Posterior cingulate gyrus (tissue), 11 donors: ENCODE results near the gene BASP1.
"Not testable (repeated sequence)": the region's sequence is repeated elsewhere in the genome, so short reads cannot be mapped to it uniquely, and the experiment has no call there.

Experiments
- DNase-seq, 10 donors: peaks; one replicate each; pipeline versions ENCODE4 v3.0.0 to v3.0.0-alpha.2; 2020 to 2021; ENCODE audit warnings: mixed read lengths in 3 of 10
- intact Hi-C: fragments of 100-400 bp; cut with DNase I; formaldehyde crosslinking; loops from one replicate; pipeline ENCODE4 v1.15.1; 2023

The BASP1 gene

DNA sequence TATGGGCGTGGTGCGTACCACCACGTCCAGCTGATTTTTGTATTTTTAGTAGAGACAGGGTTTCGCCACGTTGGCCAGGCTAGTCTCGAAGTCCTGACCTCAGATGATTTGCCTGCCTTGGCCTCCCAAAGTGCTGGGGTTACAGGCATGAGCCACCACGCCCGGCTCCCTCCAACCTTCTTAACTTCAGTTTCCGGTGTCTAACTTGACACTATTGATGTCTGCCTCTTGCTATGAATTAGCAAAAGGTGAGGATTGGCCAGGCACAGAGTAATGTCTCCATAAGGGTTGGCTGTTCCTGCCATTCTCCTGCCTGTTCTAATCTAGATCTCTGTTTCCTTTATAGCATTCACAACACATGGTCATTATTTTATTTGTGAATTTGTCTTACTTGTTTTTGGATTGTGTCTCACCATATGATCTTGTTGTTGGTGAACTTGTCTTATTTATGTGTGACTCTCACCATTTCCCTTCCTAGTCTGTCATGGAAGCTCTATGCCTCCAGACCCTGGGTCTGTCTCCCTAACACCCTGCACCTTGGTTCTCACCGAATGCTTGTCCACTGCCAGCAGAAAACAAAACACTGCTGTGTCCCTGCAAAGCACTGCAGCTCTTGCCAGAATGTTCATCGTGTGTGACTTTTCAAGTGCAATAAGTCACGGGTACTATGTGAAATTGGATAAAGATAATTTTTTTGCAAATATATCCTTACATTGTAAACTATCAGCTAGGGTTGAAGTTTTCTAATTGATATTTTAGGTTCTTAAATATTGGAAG, 26.0 kb downstream of the BASP1 start:
- intact Hi-C loops, result no loop called here
- peak in 1 of 10 donors; percentile 57 for DNase-seq

GRCh38 chr5:17249029-17249634, 31.7 kb downstream of the BASP1 start:
- peak in 1 of 10 donors; percentile 49 for DNase-seq
- intact Hi-C loops, result no loop called here

GRCh38 chr5:17249841-17250240, 32.4 kb downstream of the BASP1 start:
- intact Hi-C loops, DNase-seq: not testable (repeated sequence)

- no peak for DNase-seq
- intact Hi-C loops, result no loop called here
These were observed 35.1 kb downstream of the BASP1 start for GRCh38 chr5:17252543-17252942.

DNA sequence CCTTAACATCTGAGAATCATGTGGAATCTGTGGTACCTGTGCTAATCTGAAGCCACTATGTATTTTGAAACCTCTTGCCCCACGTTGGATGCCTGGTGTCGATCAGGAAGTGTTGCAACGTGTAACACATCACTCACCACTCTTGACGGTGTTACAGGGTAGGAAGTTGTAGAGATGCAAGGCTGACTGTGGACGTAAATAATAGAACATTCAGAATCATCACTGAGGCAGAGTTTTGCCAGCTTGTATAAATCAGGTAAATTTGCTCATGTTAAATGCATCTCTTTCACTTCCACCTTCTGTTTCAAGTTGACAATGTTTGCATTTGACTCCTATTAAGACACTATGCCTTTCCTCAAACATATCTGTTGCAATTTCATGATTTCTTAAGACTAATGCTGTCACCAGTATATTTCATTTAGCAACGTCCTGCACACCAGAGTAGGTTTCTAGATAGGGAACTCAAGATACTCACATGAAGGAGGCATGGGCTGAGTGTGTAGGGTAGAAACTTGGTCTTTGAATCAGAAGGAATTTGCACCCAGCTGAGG, 38.1 kb downstream of the BASP1 start:
- intact Hi-C loops, result no loop called here
- DNase-seq, result no peak

- DNase-seq, result no peak
- intact Hi-C loops, result no loop called here
These were observed 38.7 kb downstream of the BASP1 start for GRCh38 chr5:17256171-17256570.

- DNase-seq, result no peak
- intact Hi-C loops, result no loop called here
These were observed 39.4 kb downstream of the BASP1 start for GRCh38 chr5:17256839-17257238.

DNA sequence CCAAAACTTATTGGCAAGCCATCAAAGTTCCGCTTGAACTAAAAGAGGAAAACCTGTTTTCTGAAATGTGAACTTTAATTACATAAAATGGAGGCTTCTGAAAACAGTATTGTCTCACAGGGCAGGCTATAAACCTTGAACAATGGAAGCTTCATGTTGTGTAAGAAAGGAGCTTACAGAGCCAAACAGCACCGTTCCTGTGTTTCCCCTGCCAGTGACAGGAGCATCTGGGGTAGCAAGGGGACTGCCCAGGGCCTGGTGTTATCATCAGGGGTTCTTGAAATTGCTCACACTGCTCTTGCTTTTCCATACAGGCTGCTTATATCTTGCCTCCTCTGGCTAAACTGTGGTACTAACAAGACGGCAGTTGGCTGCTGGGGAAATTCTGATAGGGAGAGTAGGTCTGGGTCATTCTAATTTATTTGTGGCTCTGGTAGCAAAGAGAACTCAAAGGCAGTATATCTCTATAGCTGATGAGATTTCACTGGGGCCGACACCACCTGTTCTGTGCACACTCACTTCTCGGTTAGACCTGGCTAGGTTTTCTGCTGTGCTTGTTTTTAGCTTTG, 40.4 kb downstream of the BASP1 start:
- no peak for DNase-seq
- intact Hi-C loops, result no loop called here

GRCh38 chr5:17258431-17258830, 41.0 kb downstream of the BASP1 start:
- DNase-seq, result no peak
- intact Hi-C loops, result no loop called here

DNA sequence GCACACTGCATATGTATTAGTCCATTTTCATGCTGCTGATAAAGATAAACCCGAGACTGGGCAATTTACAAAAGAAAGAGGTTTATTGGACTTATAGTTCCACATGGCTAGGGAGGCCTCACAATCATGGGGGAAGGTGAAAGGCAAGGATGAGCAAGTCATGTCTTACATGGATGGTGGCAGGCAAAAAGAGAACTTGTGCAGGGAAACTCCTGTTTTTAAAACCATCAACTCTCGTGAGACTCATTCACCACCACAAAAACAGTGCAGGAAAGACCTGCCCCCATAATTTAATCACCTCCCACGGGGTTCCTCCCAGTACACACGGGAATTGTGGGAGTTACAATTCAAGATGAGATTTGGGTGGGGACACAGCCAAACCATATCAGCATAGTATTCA, 41.6 kb downstream of the BASP1 start:
- DNase-seq, intact Hi-C loops: not testable (repeated sequence)

GRCh38 chr5:17259630-17260257, 42.3 kb downstream of the BASP1 start:
- DNase-seq, result no peak
- intact Hi-C loops, result no loop called here

DNA sequence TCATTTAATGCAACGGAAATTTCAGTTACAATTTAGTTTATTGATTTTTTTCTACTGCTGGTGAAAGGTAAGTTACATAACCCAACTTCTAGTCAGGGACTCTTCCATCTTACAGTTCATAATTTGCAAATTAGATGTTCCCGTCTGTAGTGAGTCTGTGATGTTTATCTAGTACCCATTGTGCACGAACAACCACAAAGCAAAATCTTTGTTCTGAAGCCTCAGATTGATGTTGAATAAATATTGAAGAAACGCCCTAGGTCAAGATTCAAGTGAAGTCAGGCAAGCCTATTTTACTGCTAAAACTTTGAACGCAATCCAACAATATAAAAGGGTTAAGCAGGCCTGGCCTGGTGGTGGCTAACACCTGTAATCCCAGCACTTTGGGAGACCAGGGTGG, 43.1 kb downstream of the BASP1 start:
- intact Hi-C loops, result no loop called here
- no peak for DNase-seq

GRCh38 chr5:17261075-17261474, 43.6 kb downstream of the BASP1 start:
- DNase-seq, result no peak
- intact Hi-C loops, result no loop called here

DNA sequence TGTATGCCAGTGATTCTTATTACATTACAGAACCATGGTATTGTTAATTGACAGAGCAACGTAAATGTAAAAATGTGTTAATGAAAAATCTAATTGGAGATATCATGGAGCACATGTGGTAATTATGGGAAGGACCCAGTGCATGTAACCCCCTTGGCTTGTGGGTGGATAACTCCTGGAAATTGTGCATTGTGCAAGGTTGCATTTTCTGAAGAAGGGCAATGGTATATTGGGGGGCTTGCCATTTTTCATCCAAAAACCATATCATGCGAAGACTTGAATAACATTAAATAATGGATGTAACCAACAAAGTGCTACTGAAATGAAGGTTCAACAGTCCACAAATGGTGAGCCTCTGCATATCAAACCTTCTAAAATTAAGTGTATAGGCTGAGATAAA, 47.6 kb downstream of the BASP1 start:
- no peak for DNase-seq
- intact Hi-C loops, result no loop called here

DNA sequence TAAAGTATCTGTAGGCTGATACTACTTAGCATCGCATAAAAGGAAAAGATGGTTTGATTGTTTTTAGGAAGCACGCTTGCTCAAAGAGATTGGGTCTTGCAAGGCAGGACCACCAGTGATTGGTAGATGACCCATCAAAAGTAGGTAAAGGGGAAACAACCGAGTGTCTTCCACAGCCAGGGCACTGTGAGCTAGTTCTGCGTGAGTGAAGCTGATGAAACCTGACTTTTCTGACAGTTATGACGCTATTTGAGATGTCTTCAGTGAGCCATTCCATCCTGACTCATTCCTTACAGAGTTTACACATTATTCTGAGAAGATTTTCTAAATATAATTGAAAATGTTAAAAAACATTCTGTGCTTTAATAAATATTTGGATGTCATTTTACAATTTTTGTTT, 49.7 kb downstream of the BASP1 start:
- DNase-seq, result no peak
- intact Hi-C loops, result no loop called here

GRCh38 chr5:17269201-17269600, 51.8 kb downstream of the BASP1 start:
- intact Hi-C loops, result no loop called here
- no peak for DNase-seq

- no peak for DNase-seq
- intact Hi-C loops, result no loop called here
These were observed 54.7 kb downstream of the BASP1 start for GRCh38 chr5:17272111-17272510.

DNA sequence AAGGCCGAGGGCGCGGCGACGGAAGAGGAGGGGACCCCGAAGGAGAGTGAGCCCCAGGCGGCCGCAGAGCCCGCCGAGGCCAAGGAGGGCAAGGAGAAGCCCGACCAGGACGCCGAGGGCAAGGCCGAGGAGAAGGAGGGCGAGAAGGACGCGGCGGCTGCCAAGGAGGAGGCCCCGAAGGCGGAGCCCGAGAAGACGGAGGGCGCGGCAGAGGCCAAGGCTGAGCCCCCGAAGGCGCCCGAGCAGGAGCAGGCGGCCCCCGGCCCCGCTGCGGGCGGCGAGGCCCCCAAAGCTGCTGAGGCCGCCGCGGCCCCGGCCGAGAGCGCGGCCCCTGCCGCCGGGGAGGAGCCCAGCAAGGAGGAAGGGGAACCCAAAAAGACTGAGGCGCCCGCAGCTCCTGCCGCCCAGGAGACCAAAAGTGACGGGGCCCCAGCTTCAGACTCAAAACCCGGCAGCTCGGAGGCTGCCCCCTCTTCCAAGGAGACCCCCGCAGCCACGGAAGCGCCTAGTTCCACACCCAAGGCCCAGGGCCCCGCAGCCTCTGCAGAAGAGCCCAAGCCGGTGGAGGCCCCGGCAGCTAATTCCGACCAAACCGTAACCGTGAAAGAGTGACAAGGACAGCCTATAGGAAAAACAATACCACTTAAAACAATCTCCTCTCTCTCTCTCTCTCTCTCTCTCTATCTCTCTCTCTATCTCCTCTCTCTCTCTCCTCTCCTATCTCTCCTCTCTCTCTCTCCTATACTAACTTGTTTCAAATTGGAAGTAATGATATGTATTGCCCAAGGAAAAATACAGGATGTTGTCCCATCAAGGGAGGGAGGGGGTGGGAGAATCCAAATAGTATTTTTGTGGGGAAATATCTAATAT, 58.1 kb downstream of the BASP1 start:
- intact Hi-C loops, result no loop called here
- no peak for DNase-seq

DNA sequence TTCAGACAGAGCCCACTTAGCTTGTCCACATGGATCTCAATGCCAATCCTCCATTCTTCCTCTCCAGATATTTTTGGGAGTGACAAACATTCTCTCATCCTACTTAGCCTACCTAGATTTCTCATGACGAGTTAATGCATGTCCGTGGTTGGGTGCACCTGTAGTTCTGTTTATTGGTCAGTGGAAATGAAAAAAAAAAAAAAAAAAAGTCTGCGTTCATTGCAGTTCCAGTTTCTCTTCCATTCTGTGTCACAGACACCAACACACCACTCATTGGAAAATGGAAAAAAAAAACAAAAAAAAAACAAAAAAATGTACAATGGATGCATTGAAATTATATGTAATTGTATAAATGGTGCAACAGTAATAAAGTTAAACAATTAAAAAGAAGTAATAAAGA, 59.0 kb downstream of the BASP1 start:
- intact Hi-C loops, result no loop called here
- no peak for DNase-seq

DNA sequence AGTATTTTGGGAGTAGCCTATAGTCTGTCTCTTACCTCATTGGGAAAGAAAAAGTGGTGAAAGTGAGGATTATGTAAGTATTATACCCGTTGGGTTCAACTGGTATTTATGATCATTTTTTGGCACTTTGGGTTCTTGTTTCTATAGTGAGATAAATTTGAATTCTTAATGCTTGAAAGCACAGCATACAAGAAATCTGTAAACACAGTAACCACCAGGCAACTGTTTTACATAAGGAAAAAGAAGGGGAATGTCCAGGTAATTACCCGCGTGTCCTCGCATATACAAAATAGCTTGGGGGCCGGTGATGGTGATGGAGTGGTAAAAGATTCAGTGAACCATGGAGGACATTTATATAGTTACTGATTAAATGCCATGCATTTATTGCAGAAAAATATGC, 60.5 kb downstream of the BASP1 start:
- DNase-seq, result no peak
- intact Hi-C loops, result no loop called here
